ENCODE measurements around the gene MARCHF9. TPM values are rescaled to one million over a fixed set of nuclear protein-coding genes. Genes with fewer than 3 reads are reported as not detected.
A peak's percentile ranks its signal among the peaks of the same experiment; 100 is the strongest.

The MARCHF9 gene
- polyA plus RNA-seq, 1 of the 3 experiments (the other 2 are of a cell fraction): 24.2 TPM

- TF ChIP-seq ZBTB33 (IDR thresholded peaks at IDR 0.05; ENCODE audit: borderline replicate concordance, low read depth) (no peak), RXRA (IDR thresholded peaks at IDR 0.05; ENCODE audit: borderline replicate concordance, low read depth) (no peak), RFX5 (IDR thresholded peaks at IDR 0.05; ENCODE audit: low read length) (no peak), GABPA (IDR thresholded peaks at IDR 0.05; ENCODE audit: low read depth) (no peak), MAX (IDR thresholded peaks at IDR 0.05; ENCODE audit: low read depth) (no peak), NRF1 (IDR thresholded peaks at IDR 0.05; ENCODE audit: low read depth, low read length) (no peak)
- TF ChIP-seq, protein P1, sequence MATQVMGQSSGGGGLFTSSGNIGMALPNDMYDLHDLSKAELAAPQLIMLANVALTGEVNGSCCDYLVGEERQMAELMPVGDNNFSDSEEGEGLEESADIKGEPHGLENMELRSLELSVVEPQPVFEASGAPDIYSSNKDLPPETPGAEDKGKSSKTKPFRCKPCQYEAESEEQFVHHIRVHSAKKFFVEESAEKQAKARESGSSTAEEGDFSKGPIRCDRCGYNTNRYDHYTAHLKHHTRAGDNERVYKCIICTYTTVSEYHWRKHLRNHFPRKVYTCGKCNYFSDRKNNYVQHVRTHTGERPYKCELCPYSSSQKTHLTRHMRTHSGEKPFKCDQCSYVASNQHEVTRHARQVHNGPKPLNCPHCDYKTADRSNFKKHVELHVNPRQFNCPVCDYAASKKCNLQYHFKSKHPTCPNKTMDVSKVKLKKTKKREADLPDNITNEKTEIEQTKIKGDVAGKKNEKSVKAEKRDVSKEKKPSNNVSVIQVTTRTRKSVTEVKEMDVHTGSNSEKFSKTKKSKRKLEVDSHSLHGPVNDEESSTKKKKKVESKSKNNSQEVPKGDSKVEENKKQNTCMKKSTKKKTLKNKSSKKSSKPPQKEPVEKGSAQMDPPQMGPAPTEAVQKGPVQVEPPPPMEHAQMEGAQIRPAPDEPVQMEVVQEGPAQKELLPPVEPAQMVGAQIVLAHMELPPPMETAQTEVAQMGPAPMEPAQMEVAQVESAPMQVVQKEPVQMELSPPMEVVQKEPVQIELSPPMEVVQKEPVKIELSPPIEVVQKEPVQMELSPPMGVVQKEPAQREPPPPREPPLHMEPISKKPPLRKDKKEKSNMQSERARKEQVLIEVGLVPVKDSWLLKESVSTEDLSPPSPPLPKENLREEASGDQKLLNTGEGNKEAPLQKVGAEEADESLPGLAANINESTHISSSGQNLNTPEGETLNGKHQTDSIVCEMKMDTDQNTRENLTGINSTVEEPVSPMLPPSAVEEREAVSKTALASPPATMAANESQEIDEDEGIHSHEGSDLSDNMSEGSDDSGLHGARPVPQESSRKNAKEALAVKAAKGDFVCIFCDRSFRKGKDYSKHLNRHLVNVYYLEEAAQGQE (IDR thresholded peaks at IDR 0.05; ENCODE audit: low read depth, low read length): no peak
- TF ChIP-seq, protein P2, sequence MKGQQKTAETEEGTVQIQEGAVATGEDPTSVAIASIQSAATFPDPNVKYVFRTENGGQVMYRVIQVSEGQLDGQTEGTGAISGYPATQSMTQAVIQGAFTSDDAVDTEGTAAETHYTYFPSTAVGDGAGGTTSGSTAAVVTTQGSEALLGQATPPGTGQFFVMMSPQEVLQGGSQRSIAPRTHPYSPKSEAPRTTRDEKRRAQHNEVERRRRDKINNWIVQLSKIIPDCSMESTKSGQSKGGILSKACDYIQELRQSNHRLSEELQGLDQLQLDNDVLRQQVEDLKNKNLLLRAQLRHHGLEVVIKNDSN (IDR thresholded peaks at IDR 0.05; ENCODE audit: borderline replicate concordance, low read depth): no peak
Observed at GRCh38 chr12:57765698-57766463, 11.0 kb downstream of the MARCHF9 start (continued).

DNA sequence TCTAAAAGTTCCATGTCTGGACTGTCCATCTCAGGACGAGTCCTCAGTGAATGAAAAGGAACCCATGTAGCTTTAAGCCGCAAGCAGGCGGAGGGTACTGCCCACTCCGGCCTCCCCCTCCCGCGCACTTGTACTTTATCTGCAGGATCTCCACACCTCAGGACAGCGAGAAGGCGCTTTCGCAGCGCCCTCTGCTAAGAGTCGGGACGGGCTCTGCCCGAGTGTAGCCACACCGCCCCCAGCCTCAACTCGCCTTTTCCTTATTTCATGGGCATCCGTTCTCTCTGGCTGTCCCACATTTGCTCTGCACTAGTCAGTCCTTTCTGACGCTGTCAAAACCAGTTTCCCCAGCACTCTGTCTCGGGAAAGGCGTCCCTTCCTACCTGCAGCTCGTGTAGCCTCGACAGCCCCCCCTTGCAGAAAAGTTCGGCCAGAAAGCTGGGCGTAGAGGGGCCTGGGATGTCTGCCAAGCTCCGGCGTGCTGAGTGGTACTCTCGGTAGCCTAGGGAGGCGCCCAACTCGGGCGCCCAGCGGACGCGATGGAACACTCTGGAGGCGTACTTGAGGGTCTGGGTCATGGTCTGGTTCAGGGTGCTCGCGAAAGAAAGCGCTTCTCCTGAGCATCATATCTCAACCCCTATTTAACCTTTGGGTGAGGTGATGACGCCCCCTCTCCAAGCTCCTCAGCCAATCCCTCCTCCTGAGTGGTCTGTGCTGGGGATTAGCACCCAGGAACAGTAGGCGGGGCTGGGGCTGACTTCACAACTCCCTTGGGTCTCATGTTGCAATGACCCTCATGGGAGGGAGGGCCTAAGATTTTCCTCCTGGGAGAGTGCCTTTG lies 11.8 kb downstream of the MARCHF9 start, which contains the start of gene CYP27B1:
Gene CYP27B1, minus strand, starts transcription at position 615 of the 841 bp plus-strand sequence. Its CDS starts 37 bp downstream, at position 578.
- DNase-seq: peak; percentile 52
- H3K27ac ChIP-seq (ENCODE audit: low read depth in 2 of 2, low read length in 1 of 2): no peak within 1 kb of the TSS
- no peak for TF ChIP-seq MEF2A (IDR thresholded peaks at IDR 0.05; ENCODE audit: borderline replicate concordance, low read depth)
- peak; percentile 36; the same call in 1 of the 2 replicates for TF ChIP-seq GATA2 (CRISPR knock-in tag; IDR thresholded peaks at IDR 0.05)
- TF ChIP-seq SMC3 (IDR thresholded peaks at IDR 0.05; ENCODE audit: low read depth, low read length): no peak
- no peaks in the 10 kb centered on the region for H3K9me2 ChIP-seq
- H3K9me3 ChIP-seq: no peaks in the 10 kb centered on the region
- no peak within 1 kb of the TSS for H3K4me2 ChIP-seq
- no peak within 1 kb of the TSS for H2AFZ ChIP-seq (ENCODE audit: low read depth)
- peak within 1 kb of the TSS in 1 of 2 experiments; percentile 21; a peak in 1 of 4 replicates for H3K4me3 ChIP-seq (ENCODE audit: low read depth in 2 of 2, low read length in 1 of 2)
- ChIA-PET POLR2A (interaction anchor here (0.6 to 2.0 kb wide), 3 partner anchors 10 to 1059 kb away, joined by 3 to 9 read pairs (median 5); partner anchors contain the start of gene TSPAN31), CTCF (interaction anchor here (0.6 to 3.1 kb wide), 14 partner anchors 10 to 232 kb away, joined by 3 to 27 read pairs (median 3); partner anchors contain the start of genes B4GALNT1 and TSFM)
- no peaks in the 10 kb centered on the region for H4K20me1 ChIP-seq (ENCODE audit: insufficient read depth)
- no peaks in the 10 kb centered on the region; the same call in 1 of the 2 replicates for H3K27me3 ChIP-seq (ENCODE audit: insufficient read depth)
- H3K9ac ChIP-seq: no peak within 1 kb of the TSS
- 40% methylated on average over 31 of the region's 38 CpGs for WGBS (ENCODE audit: low lambda C conversion rate)
- 0 out of 2 replicates have a peak, but pooled peaks cover 11% of the 10 kb centered on the region for H3K79me2 ChIP-seq (ENCODE audit: insufficient read depth)
- H3K4me1 ChIP-seq (ENCODE audit: control insufficient read depth in 1 of 2, insufficient read depth in 2 of 2, low read depth in 1 of 2, low read length in 1 of 2): peaks cover 3 to 33% of the 10 kb centered on the region in 2 experiments; a peak in 1 of 4 replicates
- peaks cover 3% of the 10 kb centered on the region for H3F3A ChIP-seq (replicated peaks; ENCODE audit: insufficient read depth)
- peaks cover 5 to 19% of the 10 kb centered on the region in 2 experiments for H3K36me3 ChIP-seq (replicated peaks in 1 of 2; ENCODE audit: control insufficient read depth in 1 of 2, insufficient read depth in 2 of 2, low read length in 1 of 2)

Measured in SK-N-SH (cell line).